HCT116 (cell line): ENCODE data around the gene SGPP2. TPM values are rescaled to one million over a fixed set of nuclear protein-coding genes. Genes with fewer than 3 reads are reported as not detected.

ENCODE experiments used
- ATAC-seq: fragments of 200-7000 bp; cut with Tn5 transposase; 2 replicates; pipeline ENCODE4 v1.9.1; 2020; ENCODE audit warnings: mild to moderate bottlenecking, moderate library complexity
- BruUV-seq: library from RNA; stranded (reverse); fragments of 400-500 nt; replicated peaks from 2 replicates; lab custom pipeline; 2021; lab: Mats Ljungman, UMichigan
- CTCF ChIA-PET: fragments of 300-600 bp; sonication (Branson Sonifier 250); formaldehyde crosslinking; loops from one replicate; lab custom pipeline; 2021; ENCODE audit warnings: antibody characterized with exemption; lab: Charles Lee
- POLR2A ChIA-PET: fragments of 300-600, 350-600 bp; sonication (Branson Sonifier 250); formaldehyde crosslinking; loops from one replicate; lab custom pipeline; 2021; ENCODE audit warnings: antibody characterized with exemption; lab: Charles Lee
- RAD21 ChIA-PET, 2 experiments: fragments of 300-600 bp; sonication (Branson Sonifier 250); formaldehyde crosslinking; loops; one replicate each; lab custom pipeline; 2023; ENCODE audit warnings: low total read pairs in 2 of 2; ENCODE audit not compliant: uncharacterized antibody in 2 of 2, unreplicated experiment in 2 of 2, low non-redundant PET in 1 of 2; lab: Charles Lee
- DNase-seq: peaks from one replicate; pipeline ENCODE4 v3.0.0-alpha.2; 2010; ENCODE audit warnings: low read depth, low spot score
- H2AFZ ChIP-seq: fragments of 200-600 bp; shearing (Covaris generic), sonication (generic); 2 replicates; pipeline ENCODE4 v1.6.1; 2017; ENCODE audit warnings: low read depth, mixed run types, mixed read lengths, antibody characterized with exemption, low read length; ENCODE audit not compliant: poor library complexity, severe bottlenecking
- H3K27ac ChIP-seq: 2 replicates; pipeline ENCODE4 v1.5.1; 2012; ENCODE audit warnings: low read depth, low read length
- H3K27me3 ChIP-seq: fragments of 200-600 bp; sonication (generic); 2 replicates; pipeline ENCODE4 v1.6.1; 2016; ENCODE audit warnings: mixed run types, low read length, mixed read lengths; ENCODE audit not compliant: insufficient read depth
- H3K36me3 ChIP-seq, 2 experiments: fragments of 200-500 bp in 1 of 2; fragments of 200-600 bp in 1 of 2; sonication (Bioruptor generic) in 1 of 2; sonication (generic) in 1 of 2; 2 replicates each; pipeline versions ENCODE4 v1.5.1 to v1.6.1; 2014 to 2016; ENCODE audit warnings: low read length in 2 of 2, inconsistent platforms in 1 of 2, mixed read lengths in 1 of 2, mixed run types in 1 of 2; ENCODE audit not compliant: insufficient read depth in 2 of 2, control insufficient read depth in 1 of 2
- H3K4me1 ChIP-seq, 2 experiments: fragments of 200-600 bp in 1 of 2; sonication (generic) in 1 of 2; 2 replicates each; pipeline versions ENCODE4 v1.5.1 to v1.6.1; 2012 to 2017; ENCODE audit warnings: low read length in 2 of 2, inconsistent platforms in 1 of 2, mild to moderate bottlenecking in 1 of 2, mixed read lengths in 1 of 2, mixed run types in 1 of 2, moderate library complexity in 1 of 2; ENCODE audit not compliant: insufficient read depth in 2 of 2, control insufficient read depth in 1 of 2
- H3K4me2 ChIP-seq: fragments of 200-600 bp; sonication (generic); 2 replicates; pipeline ENCODE4 v1.6.1; 2017; ENCODE audit warnings: mixed run types, low read length, mixed read lengths
- H3K4me3 ChIP-seq, 2 experiments: fragments of 200-600 bp in 1 of 2; sonication (generic) in 1 of 2; replicated peaks in 1 of 2; 2 replicates each; pipeline ENCODE4 v1.5.1; 2011 to 2016; ENCODE audit warnings: low read length in 2 of 2, control low read depth in 1 of 2, low read depth in 1 of 2, mild to moderate bottlenecking in 1 of 2, mixed read lengths in 1 of 2, mixed run types in 1 of 2
- H3K79me2 ChIP-seq: fragments of 200-600 bp; sonication (generic); 2 replicates; pipeline ENCODE4 v1.6.1; 2017; ENCODE audit warnings: mild to moderate bottlenecking, mixed run types, low read length, moderate library complexity, mixed read lengths; ENCODE audit not compliant: insufficient read depth
- H3K9ac ChIP-seq: fragments of 200-600 bp; sonication (generic); 2 replicates; pipeline ENCODE4 v1.6.1; 2016; ENCODE audit warnings: low read length, mixed read lengths
- H3K9me2 ChIP-seq: fragments of 200-600 bp; sonication (generic), shearing (Covaris generic); 2 replicates; pipeline ENCODE4 v1.6.1; 2017; ENCODE audit warnings: mixed run types, mild to moderate bottlenecking, moderate library complexity; ENCODE audit not compliant: insufficient read depth
- H3K9me3 ChIP-seq, 2 experiments: fragments of 200-500 bp in 1 of 2; fragments of 200-600 bp in 1 of 2; sonication (Bioruptor generic) in 1 of 2; sonication (generic) in 1 of 2; 2 replicates each; pipeline ENCODE4 v1.6.1; 2014 to 2017; ENCODE audit warnings: low read length in 2 of 2, mixed read lengths in 2 of 2, inconsistent platforms in 1 of 2, low read depth in 1 of 2, mild to moderate bottlenecking in 1 of 2, mixed run types in 1 of 2, moderate library complexity in 1 of 2; ENCODE audit not compliant: control insufficient read depth in 1 of 2, insufficient read depth in 1 of 2
- H4K20me1 ChIP-seq: fragments of 200-600 bp; sonication (generic), shearing (Covaris generic); 2 replicates; pipeline ENCODE4 v1.6.1; 2017; ENCODE audit warnings: mixed run types, mild to moderate bottlenecking, moderate library complexity; ENCODE audit not compliant: insufficient read depth
- ELF1 ChIP-seq: IDR thresholded peaks from 2 replicates; pipeline ENCODE4 v1.6.1; 2012; ENCODE audit warnings: low read depth, borderline replicate concordance
- FOSL1 ChIP-seq: IDR thresholded peaks from 2 replicates; pipeline ENCODE4 v1.6.1; 2012; ENCODE audit warnings: low read depth
- JUND ChIP-seq: IDR thresholded peaks from 2 replicates; pipeline ENCODE4 v1.6.1; 2012
- POLR2AphosphoS5 ChIP-seq: IDR thresholded peaks from 2 replicates; pipeline ENCODE4 v1.6.1; 2011; ENCODE audit warnings: mild to moderate bottlenecking, low read depth, low read length, moderate library complexity
- REST ChIP-seq: IDR thresholded peaks from 2 replicates; pipeline ENCODE4 v1.6.1; 2012; ENCODE audit warnings: low read depth
- SIN3A ChIP-seq: IDR thresholded peaks from 2 replicates; pipeline ENCODE4 v1.6.1; 2012; ENCODE audit warnings: low read depth
- SP1 ChIP-seq: IDR thresholded peaks from 2 replicates; pipeline ENCODE4 v1.6.1; 2012; ENCODE audit warnings: low read depth
- SRF ChIP-seq: IDR thresholded peaks from 2 replicates; pipeline ENCODE4 v1.6.1; 2012; ENCODE audit warnings: low read depth
- ZFX ChIP-seq: fragments of 450-650 bp; IDR thresholded peaks from 2 replicates; pipeline ENCODE4 v1.6.1; 2017
- ZNF274 ChIP-seq: fragments of 200-500 bp; sonication (Bioruptor generic); IDR thresholded peaks from 2 replicates; pipeline ENCODE4 v1.6.1; 2014; ENCODE audit warnings: mild to moderate bottlenecking, low read depth, low read length, inconsistent platforms
- intact Hi-C: fragments of 100-400 bp; cut with micrococcal nuclease; formaldehyde crosslinking; loops from 2 replicates; pipeline ENCODE4 v1.10.0; 2022
- total RNA-seq: library from RNA; stranded (reverse); gene quantifications from one replicate; pipeline ENCODE4 v1.2.1, GENCODE V29; 2021; ENCODE audit not compliant: unreplicated experiment

Gene SGPP2
- total RNA-seq, 1 experiment from 2014 or later, result 1.6 TPM

GRCh38 chr2:222609381-222609780 lies 185.0 kb downstream of the SGPP2 start:
- TF ChIP-seq ZFX (no peak), POLR2AphosphoS5 (no peak), JUND (no peak), ELF1 (no peak), REST (no peak), SP1 (no peak), SRF (no peak), SIN3A (no peak), ZNF274 (no peak), FOSL1 (no peak)
- Histone ChIP-seq H3K4me2 (no peak overlapping the region), H3K9ac (no peak overlapping the region), H2AFZ (no peak overlapping the region), H3K27ac (no peak overlapping the region), H3K9me2 (no peaks in the 10 kb centered on the region), H3K4me3 (no peak overlapping the region), H3K79me2 (peaks cover 59% of the 10 kb centered on the region), H4K20me1 (no peaks in the 10 kb centered on the region; the same call in 1 of the 2 replicates), H3K9me3 (no peaks in the 10 kb centered on the region), H3K27me3 (no peaks in the 10 kb centered on the region), H3K36me3 (peaks cover 12 to 32% of the 10 kb centered on the region in 2 experiments; a peak in 3 of 4 replicates), H3K4me1 (no peaks in the 10 kb centered on the region)
- DNase-seq, result no peak
- ATAC-seq, result no peak
- no TSS peak for BruUV-seq
- RAD21 ChIA-PET, result no interaction called here
- CTCF ChIA-PET, result no interaction called here
- POLR2A ChIA-PET, result no interaction called here
- intact Hi-C loops, result no loop called here

Other genes starting within 250 kb of the SGPP2 start
- gene PAX3, start 125.5 kb upstream of the SGPP2 start, total RNA-seq, result not detected
- 50.7 TPM for gene FARSB, start 231.5 kb downstream of the SGPP2 start, total RNA-seq
- gene MOGAT1, start 247.1 kb downstream of the SGPP2 start, total RNA-seq, result 0.22 TPM